GM21528 (cell line): ENCODE measurements around the gene ZG16B.

Experiments
- ATAC-seq: cut with Tn5 transposase; IDR thresholded peaks from one replicate; pipeline ENCODE4 v1.9.1; 2021; ENCODE audit warnings: mild to moderate bottlenecking, moderate library complexity; ENCODE audit not compliant: unreplicated experiment, low FRiP score

Gene ZG16B

GRCh38 chr16:2803545-2804195 is 26.4 kb upstream of the ZG16B start:
- ATAC-seq = no peak

GRCh38 chr16:2804728-2805127 is 25.4 kb upstream of the ZG16B start:
- no peak for ATAC-seq

- no peak for ATAC-seq
Observed at GRCh38 chr16:2806286-2806685, 23.8 kb upstream of the ZG16B start.

GRCh38 chr16:2808181-2808580 is 21.9 kb upstream of the ZG16B start:
- ATAC-seq = no peak

- ATAC-seq = no peak
Observed at GRCh38 chr16:2809149-2809760, 20.8 kb upstream of the ZG16B start.

GRCh38 chr16:2810651-2811050 is 19.5 kb upstream of the ZG16B start:
- ATAC-seq = no peak

GRCh38 chr16:2811703-2812471 is 18.2 kb upstream of the ZG16B start:
- no peak for ATAC-seq

GRCh38 chr16:2813771-2814221 is 16.3 kb upstream of the ZG16B start:
- ATAC-seq = no peak

- ATAC-seq = no peak
Observed at GRCh38 chr16:2814551-2815298, 15.4 kb upstream of the ZG16B start.

- ATAC-seq = no peak
Observed at GRCh38 chr16:2815299-2815771, 14.8 kb upstream of the ZG16B start.

GRCh38 chr16:2816751-2817339 is 13.3 kb upstream of the ZG16B start, which contains the start of gene PRSS21:
PRSS21 (plus strand) TSS chr16:2817237; CDS start chr16:2817269, 32 bp downstream.
- no peak for ATAC-seq

GRCh38 chr16:2817340-2818271 is 12.5 kb upstream of the ZG16B start:
- ATAC-seq = no peak

- no peak for ATAC-seq
Observed at GRCh38 chr16:2818272-2818876, 11.7 kb upstream of the ZG16B start.

GRCh38 chr16:2819179-2819938 is 10.7 kb upstream of the ZG16B start:
- ATAC-seq = no peak

GRCh38 chr16:2819939-2820835 is 9.9 kb upstream of the ZG16B start:
- no peak for ATAC-seq

GRCh38 chr16:2820836-2821486 is 9.1 kb upstream of the ZG16B start:
- ATAC-seq = no peak
